HG02840 (cell line): Measurements from ENCODE around the gene CNTNAP4.

Experiments
- ATAC-seq: cut with Tn5 transposase; IDR thresholded peaks from one replicate; pipeline ENCODE4 v1.9.1; 2021; ENCODE audit warnings: mild to moderate bottlenecking, moderate library complexity, moderate number of reproducible peaks; ENCODE audit not compliant: unreplicated experiment, low FRiP score

Gene CNTNAP4

DNA sequence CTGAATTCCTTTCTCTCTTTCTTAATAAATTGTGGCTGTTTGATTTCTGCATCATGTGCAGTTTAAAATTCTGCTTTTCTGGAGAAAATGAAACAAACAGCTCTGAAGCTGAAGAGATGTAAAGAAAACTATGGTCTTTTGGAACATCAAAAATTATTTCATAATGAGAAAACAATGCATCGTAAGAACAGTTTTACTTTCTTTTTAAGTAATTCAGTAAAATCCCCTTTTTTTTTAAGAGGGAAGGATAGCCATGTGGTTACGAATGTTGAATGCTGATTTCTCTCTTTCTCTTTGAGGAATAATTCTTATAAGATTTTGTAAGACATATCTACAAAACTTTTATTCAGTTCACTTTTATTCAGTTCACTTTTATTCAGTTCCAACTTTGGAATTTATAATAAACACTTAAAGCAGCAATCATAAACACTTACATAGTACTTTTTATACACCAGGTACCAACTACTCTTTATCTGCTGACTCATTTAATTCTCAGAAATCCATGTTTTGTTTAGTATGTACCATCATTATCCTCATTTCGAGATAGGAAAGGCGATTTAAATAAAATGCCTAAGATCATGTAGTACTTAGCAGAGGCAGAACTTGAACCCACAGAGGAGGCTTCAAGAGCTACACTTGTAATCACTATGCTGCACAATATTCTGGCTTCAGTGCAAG lies 26.6 kb downstream of the CNTNAP4 start:
- ATAC-seq: no peak

DNA sequence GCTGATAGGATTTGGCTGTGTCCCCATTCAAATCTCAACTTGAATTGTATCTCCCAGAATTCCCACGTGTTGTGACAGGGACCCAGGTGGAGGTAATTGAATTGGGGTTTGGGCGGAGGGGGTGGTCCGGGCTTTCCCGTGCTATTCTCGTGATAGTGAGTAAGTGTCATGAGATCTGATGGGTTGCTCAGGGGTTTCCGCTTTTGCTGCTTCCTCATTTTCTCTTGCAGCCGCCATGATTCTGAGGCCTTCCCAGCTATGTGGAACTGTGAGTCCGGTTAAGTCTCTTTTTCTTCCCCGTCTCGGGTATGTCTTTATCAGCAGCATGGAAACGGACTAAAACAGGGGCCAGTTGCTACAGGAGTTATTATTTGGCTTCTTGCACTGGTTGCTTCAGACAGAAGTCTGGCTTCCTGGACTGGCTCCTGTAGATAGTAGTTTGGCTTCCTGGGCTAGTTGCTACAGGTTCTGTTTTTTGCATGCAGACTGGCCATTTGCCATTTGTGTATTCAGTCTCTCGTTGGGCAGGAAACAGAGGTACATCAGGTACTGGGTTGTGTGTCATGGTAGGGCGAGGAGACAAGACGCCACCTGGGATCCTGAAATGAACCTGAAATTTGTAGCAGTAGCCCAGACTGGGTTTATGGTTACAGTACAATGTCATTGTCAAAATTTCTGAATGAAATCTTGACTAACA lies 32.6 kb downstream of the CNTNAP4 start:
- ATAC-seq: no peak

DNA sequence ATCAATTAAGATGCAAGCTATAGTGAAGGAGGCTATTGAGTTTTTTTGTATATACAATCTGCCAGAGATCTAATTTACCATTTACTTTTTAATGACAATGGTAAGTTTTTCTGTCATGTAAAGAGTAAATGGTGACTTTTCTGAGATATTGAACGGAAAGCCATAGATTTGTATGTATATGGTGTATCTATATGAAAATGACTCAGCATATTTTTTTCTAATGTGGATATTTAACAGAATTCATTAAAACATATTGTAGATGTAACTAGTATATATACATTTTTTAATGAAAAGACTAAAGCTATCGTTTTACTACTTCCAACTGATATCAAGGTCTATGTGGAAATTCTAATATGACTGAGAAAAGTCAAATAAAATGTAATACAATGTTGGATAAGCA lies 34.1 kb downstream of the CNTNAP4 start:
- ATAC-seq: no peak

DNA sequence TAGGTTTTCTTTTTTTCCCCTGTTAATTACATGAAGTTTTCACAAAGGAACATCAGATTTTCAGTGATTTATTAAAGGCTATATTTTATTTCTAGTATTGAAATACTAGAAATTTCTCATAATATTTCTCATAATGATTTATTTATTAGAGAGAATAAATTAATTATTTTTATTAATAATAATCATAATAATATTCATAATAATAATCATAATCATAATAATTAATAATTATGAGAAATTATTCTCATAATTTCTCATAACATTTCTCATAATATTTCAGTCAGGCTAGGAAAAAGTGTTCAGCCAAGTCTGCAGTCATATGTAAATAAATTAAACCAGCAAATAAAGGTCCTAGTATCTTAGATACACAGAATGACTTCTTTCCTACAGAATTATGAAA lies 41.4 kb downstream of the CNTNAP4 start:
- ATAC-seq: no peak

DNA sequence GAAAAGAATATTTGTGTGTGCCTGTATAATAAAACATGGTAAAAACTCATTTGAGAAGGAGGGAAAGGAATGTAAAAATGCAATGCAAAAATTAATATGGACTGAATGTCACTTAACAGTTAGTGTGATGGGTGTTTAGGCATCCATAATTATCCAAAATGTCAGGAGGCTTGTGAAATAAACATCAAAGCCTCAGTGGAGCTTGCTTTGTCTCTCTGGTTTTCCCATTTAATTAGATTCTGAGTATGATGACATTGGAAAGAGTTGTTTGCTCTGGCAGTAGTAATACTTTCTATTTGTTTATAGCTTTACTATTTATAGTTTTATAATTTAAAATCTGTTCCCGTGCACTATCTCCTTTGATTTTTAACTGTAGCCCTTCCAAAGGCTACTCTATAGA lies 51.9 kb downstream of the CNTNAP4 start:
- no peak for ATAC-seq

DNA sequence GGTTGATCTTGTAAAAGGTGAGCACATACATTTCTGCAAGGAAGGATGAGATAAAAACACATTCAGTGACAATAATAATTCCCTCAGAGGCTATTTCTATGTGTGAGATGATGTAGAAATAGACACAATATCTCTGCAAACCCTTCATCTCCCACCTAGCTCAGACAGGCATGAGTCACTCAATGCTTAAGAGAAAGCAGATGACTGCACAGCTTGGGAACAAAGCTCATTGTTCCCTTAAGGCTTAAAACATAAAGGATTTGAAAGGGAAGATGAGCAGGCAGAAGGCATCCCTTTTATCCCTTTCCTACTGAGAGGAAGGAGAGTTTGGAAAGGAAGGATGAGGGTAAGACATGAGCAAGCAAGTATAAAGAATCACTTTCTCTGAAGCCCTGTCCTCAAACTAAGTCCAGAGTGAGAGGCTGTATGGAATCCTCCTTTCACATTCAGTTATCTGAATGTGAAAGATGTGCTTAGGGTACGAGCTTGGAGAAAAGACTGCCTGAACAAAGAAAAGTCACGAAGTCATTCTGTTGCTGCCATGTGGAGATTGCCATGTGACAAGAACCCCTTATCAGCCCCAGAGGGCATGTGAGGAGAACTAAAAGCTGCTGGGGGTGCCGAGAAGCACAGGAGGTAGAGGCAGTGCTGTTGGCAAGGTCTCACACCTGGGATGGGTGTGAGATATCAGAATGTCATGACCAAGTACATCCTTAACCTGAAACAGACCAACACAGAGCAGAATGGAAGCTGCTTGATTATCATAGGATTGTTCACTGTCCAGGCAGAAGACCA lies 58.2 kb downstream of the CNTNAP4 start:
- ATAC-seq: no peak

DNA sequence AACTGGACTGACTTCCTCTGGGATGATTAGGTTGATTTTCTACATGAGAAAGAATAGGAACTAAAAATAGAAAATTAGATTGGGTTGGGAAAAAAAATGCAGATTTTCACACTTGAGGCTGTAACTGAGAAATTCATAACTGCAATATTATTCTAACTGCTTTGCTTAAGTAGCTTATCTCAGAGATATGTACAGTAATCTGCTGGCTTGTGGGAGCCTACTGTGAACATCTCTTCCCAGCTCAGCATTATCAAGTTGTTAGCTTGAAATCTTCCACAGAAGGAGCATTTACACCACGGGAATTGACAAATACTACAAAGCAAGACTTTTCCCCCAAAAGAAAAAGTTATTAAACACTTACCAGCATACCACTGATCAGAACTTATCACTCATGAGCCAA lies 58.9 kb downstream of the CNTNAP4 start:
- no peak for ATAC-seq

DNA sequence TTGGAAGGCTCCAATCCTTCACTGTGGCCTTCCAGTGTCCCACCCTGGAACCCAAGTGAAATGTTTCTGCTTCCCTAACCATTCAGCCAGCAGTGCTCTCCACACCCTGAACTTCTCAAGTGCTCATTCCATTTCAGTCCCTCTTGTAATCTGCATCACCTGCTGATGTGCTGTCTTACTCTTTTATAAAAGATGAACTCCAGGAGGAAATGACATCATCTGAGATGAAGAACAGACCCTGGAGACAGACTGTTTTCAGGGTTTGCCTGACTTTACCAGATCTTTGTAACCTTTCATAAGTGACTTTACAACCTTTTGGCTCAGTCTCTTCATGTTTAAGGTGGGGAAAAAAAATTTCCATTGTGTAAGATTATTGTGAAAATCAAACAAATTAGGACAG lies 61.3 kb downstream of the CNTNAP4 start:
- ATAC-seq: no peak

DNA sequence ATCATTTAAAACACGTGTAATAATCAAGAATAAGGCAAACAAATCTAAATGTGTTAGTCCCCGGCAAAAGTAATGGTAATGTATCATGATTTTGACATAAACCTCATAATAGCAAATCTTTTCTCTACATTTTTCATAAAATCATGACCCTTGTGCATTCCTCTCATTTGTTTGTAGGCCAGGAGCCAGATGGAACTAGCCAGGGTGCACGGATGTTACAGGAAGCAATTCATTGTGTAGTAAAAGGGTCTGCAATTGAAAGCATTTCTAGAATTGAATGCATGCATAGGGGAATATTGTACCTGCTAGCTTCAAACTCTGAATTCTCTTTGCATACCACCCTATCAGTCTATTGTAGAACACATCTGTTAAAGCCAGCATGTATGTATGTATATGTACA lies 66.6 kb downstream of the CNTNAP4 start:
- no peak for ATAC-seq

DNA sequence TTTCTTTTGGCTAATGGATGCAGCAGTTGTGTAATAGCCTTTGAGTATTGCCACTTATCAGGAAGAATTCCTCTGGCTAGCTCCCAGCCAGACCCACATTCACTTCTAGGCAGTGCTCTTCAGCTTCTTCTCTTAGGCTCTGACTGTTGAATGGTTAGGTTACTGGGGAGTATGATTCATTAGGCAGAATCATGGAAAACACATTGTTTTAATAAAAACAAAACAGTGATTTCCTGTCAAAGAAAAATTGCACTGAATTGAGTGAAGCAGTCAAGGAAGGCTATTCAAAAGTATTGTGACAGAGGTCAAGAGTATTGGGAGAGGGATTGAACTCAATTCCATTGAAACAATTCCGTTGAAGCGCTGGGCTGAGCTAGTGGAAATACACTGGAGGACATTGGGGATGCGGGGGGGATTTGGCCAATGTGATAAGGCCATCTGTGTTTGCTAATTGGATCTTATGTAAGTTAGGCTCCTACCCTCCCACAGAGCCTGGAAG lies 68.0 kb downstream of the CNTNAP4 start:
- ATAC-seq: no peak

DNA sequence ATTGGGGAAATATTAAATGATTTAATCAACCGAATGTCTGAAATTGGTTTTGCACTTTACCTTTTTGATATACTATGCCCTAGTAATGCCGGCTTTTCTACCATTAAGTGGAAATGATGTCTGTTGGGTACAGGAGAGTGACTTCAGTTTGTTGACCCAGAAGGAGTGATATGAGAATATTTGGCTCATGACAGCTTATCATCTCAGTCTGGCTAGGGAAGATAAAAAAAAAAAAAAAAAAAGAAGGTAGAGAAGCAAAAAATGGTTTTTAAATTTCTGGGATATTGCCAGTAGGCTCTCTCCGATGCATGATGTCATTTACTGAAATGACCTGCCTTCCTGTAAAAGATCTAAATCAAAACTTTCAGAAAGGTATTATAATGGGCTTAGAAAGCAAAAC lies 69.0 kb downstream of the CNTNAP4 start:
- ATAC-seq: no peak

DNA sequence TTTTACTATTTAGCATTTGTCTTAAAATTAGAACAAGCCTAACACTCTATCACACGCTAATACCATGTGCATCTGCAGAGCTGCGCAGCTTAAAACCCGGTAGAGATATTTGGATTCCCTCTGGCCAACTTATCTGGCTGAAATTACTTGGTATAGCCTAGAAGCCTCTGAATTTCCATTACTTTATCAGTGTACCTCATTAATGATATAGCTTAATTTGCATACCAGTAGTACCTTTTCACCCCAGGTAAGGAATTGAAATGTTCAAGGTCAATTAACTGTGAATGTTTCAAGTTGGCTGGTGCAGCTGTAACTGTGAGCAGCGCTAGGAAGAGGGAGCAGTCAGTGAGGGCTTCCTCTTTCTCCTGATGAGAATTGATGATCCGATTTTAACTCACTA lies 74.2 kb downstream of the CNTNAP4 start:
- ATAC-seq: no peak

DNA sequence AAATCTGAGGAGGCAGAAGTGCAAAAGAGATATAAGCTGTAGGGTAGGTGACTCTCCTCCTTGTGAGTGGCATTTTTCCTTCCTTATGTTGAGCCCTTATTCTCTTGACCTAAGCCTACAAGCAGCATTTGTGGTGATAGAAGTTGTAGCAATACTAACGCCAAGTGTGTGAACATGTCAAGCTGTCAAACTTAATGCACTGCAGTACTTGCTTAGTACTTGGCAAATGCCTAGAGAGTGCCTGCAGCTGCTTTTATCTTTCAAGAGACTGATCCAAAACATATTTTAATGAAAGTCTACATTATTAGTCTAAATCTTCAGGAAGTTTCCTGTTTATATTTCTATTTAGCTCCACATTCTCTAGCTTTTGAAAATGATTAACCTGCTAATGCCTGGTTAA lies 83.2 kb downstream of the CNTNAP4 start:
- no peak for ATAC-seq

DNA sequence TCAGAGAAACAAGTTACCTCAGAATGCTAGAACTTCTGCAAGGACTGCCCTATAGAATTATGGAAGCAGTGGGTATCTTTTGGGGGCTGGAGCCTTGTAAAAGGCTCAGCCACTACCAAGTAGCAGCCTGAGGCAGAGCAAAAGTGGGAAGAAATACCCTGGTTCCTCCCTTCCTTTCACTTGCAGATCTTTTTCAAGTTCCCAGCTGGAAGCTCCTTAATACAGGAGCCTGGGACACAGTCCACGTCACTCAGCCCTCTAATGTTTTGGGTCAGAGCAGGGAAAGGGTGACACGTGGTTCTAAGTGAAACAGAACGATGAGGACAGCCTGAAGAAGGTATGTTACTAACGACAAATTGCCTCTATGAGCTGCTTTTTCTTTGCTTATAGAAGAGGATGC lies 93.1 kb downstream of the CNTNAP4 start:
- no peak for ATAC-seq

DNA sequence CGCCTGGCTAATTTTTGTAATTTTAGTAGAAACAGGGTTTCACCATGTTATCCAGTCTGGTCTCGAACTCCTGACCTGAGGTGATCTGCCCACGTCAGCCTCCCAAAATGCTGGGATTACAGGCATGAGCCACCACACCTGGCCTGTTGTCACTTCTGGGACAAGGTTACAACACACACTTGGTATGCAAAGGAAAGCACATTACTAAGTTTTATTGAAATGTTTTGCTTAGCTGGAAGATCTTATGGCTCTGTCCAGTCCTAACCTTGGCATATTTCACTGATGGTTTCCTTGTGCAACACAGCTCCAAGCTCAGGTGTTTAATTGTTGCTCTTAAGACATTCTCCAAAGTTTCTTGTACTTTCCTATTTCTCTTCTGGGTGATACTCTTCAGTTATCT lies 94.2 kb downstream of the CNTNAP4 start:
- ATAC-seq: no peak

DNA sequence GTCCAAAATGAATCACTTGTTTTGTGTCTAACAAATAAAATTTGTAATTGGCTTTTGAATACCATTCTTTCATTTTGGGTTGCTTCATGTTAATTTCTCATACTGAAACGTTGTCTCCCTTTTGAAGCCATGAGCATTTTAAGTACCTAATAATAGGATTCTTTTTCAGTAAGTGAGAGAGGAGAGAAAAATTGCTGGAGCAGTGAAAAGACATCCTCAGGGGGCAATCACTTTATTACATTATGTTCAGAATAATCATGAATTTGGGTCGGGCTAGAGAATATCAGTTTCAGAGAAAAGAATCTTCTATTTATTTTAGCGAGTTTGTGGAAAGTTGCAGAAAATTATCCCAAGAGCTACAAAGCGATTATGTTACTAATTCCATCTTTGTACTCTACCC lies 96.8 kb downstream of the CNTNAP4 start:
- ATAC-seq: no peak

DNA sequence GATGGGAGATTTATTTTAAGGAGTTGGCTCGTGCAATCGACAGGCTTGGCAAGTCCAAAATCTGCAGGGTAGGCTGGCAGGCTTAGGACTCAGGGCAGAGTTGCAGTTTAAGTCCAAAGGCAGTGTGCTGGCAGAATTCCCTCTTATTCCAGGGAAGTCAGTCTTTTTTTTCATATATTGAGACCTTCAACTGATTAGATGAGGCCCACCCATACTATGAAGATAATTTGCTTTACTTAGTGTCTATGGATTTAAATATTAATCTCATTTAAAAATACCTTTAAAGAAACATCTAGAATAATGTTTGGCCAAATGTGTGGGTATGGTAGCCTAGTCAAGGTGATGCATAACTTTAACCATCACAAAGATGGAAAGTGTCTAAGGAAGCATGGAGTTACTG lies 99.8 kb downstream of the CNTNAP4 start:
- ATAC-seq: no peak

DNA sequence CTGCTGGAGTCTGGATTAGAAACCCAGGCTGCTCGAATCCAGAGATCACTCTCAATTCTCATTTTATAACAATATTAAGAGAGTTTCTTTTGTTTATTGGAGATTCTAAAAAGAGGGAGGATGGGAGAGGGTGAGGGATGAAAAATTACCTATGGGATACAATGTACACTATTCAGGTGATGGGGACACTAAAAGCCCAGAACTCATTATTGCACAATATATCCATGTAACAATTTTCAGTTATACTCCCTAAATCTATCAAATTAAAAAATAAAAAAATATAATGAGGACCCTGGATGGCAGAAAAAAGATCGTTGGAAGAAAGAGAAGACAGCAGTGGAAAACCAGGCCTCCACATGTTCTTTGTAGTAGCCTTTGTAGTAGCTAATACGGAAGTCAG lies 100.8 kb downstream of the CNTNAP4 start:
- ATAC-seq: no peak

DNA sequence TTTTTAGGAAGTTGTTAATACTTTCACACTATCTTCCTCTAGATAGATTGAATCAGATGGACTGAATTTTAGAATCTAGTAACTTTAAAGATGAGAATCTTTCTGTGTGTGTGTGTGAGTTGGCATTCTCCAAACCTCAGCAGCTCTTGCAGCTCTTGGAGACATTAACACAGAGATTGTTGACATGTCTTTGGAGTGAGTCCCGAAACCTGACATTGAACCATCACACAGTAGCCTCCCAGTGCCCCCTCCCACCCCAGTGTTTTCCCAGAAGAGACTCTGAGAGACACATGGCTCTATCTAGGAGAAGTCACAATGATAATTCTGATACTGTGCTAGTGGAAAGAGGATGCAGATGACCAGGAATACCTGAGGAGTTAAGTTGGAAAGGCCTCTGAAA lies 103.9 kb downstream of the CNTNAP4 start:
- no peak for ATAC-seq

DNA sequence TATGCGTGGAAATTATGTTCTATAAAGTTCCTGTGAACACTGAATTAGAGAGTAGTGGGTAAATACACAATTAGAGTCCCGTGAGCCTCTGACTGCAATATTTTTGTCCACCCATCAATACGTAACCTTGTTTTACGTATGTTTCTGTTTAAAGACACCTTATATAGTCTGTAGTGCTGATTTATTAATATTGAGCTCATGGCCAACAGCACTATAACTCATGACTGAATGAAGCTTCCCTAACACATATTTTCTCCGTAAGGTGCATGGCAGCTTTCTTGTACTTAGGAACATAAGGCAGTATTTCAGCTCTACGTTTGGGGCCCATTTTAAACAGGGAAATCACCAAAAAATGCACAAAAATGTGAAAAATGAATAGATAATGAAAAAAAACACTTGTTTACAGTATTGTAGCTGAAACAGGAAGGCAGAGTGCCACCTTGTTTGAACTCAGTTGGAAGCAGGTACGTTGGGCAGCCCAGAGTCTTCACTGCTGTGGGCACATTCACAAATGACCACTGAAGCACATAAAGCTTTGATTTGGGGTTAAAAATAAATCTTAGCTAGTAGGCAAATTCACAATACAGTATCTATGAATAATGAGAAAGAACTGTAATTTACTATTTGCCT lies 108.5 kb downstream of the CNTNAP4 start:
- no peak for ATAC-seq

DNA sequence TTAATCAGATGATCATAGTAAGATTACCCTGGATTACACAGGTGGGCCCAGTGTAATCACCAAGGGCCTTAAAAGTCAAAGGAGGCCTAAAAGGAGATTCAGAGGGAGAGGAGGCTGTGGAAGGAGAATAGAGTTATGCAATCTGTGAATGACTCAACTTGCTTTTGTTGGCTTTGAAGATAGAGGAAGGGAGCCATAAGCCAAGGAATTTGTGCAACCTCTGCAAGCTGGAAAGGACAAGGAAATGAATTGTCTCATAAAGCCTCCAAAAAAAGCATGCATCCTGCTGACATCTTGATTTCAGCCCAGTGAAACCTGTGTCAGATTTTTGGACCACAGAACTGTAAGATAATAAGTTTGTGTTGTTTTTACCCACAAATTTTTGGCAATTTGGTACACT lies 109.6 kb downstream of the CNTNAP4 start:
- ATAC-seq: no peak
